HCT116 (cell line): ENCODE data around the gene FAM222B. TPM values are rescaled to one million over a fixed set of nuclear protein-coding genes. Genes with fewer than 3 reads are reported as not detected.

Experiments used
- ATAC-seq: fragments of 200-7000 bp; cut with Tn5 transposase; 2 replicates; pipeline ENCODE4 v1.9.1; 2020; ENCODE audit warnings: mild to moderate bottlenecking, moderate library complexity
- BruUV-seq: library from RNA; stranded (reverse); fragments of 400-500 nt; replicated peaks from 2 replicates; lab custom pipeline; 2021; lab: Mats Ljungman, UMichigan
- CTCF ChIA-PET: fragments of 300-600 bp; sonication (Branson Sonifier 250); formaldehyde crosslinking; loops from one replicate; lab custom pipeline; 2021; ENCODE audit warnings: antibody characterized with exemption; lab: Charles Lee
- POLR2A ChIA-PET: fragments of 300-600, 350-600 bp; sonication (Branson Sonifier 250); formaldehyde crosslinking; loops from one replicate; lab custom pipeline; 2021; ENCODE audit warnings: antibody characterized with exemption; lab: Charles Lee
- RAD21 ChIA-PET, 2 experiments: fragments of 300-600 bp; sonication (Branson Sonifier 250); formaldehyde crosslinking; loops; one replicate each; lab custom pipeline; 2023; ENCODE audit warnings: low total read pairs in 2 of 2; ENCODE audit not compliant: uncharacterized antibody in 2 of 2, unreplicated experiment in 2 of 2, low non-redundant PET in 1 of 2; lab: Charles Lee
- DNase-seq: peaks from one replicate; pipeline ENCODE4 v3.0.0-alpha.2; 2010; ENCODE audit warnings: low read depth, low spot score
- H2AFZ ChIP-seq: fragments of 200-600 bp; shearing (Covaris generic), sonication (generic); 2 replicates; pipeline ENCODE4 v1.6.1; 2017; ENCODE audit warnings: low read depth, mixed run types, mixed read lengths, antibody characterized with exemption, low read length; ENCODE audit not compliant: poor library complexity, severe bottlenecking
- H3K27ac ChIP-seq: 2 replicates; pipeline ENCODE4 v1.5.1; 2012; ENCODE audit warnings: low read depth, low read length
- H3K27me3 ChIP-seq: fragments of 200-600 bp; sonication (generic); 2 replicates; pipeline ENCODE4 v1.6.1; 2016; ENCODE audit warnings: mixed run types, low read length, mixed read lengths; ENCODE audit not compliant: insufficient read depth
- H3K36me3 ChIP-seq, 2 experiments: fragments of 200-500 bp in 1 of 2; fragments of 200-600 bp in 1 of 2; sonication (Bioruptor generic) in 1 of 2; sonication (generic) in 1 of 2; 2 replicates each; pipeline versions ENCODE4 v1.5.1 to v1.6.1; 2014 to 2016; ENCODE audit warnings: low read length in 2 of 2, inconsistent platforms in 1 of 2, mixed read lengths in 1 of 2, mixed run types in 1 of 2; ENCODE audit not compliant: insufficient read depth in 2 of 2, control insufficient read depth in 1 of 2
- H3K4me1 ChIP-seq, 2 experiments: fragments of 200-600 bp in 1 of 2; sonication (generic) in 1 of 2; 2 replicates each; pipeline versions ENCODE4 v1.5.1 to v1.6.1; 2012 to 2017; ENCODE audit warnings: low read length in 2 of 2, inconsistent platforms in 1 of 2, mild to moderate bottlenecking in 1 of 2, mixed read lengths in 1 of 2, mixed run types in 1 of 2, moderate library complexity in 1 of 2; ENCODE audit not compliant: insufficient read depth in 2 of 2, control insufficient read depth in 1 of 2
- H3K4me2 ChIP-seq: fragments of 200-600 bp; sonication (generic); 2 replicates; pipeline ENCODE4 v1.6.1; 2017; ENCODE audit warnings: mixed run types, low read length, mixed read lengths
- H3K4me3 ChIP-seq, 2 experiments: fragments of 200-600 bp in 1 of 2; sonication (generic) in 1 of 2; replicated peaks in 1 of 2; 2 replicates each; pipeline ENCODE4 v1.5.1; 2011 to 2016; ENCODE audit warnings: low read length in 2 of 2, control low read depth in 1 of 2, low read depth in 1 of 2, mild to moderate bottlenecking in 1 of 2, mixed read lengths in 1 of 2, mixed run types in 1 of 2
- H3K79me2 ChIP-seq: fragments of 200-600 bp; sonication (generic); 2 replicates; pipeline ENCODE4 v1.6.1; 2017; ENCODE audit warnings: mild to moderate bottlenecking, mixed run types, low read length, moderate library complexity, mixed read lengths; ENCODE audit not compliant: insufficient read depth
- H3K9ac ChIP-seq: fragments of 200-600 bp; sonication (generic); 2 replicates; pipeline ENCODE4 v1.6.1; 2016; ENCODE audit warnings: low read length, mixed read lengths
- H3K9me2 ChIP-seq: fragments of 200-600 bp; sonication (generic), shearing (Covaris generic); 2 replicates; pipeline ENCODE4 v1.6.1; 2017; ENCODE audit warnings: mixed run types, mild to moderate bottlenecking, moderate library complexity; ENCODE audit not compliant: insufficient read depth
- H3K9me3 ChIP-seq, 2 experiments: fragments of 200-500 bp in 1 of 2; fragments of 200-600 bp in 1 of 2; sonication (Bioruptor generic) in 1 of 2; sonication (generic) in 1 of 2; 2 replicates each; pipeline ENCODE4 v1.6.1; 2014 to 2017; ENCODE audit warnings: low read length in 2 of 2, mixed read lengths in 2 of 2, inconsistent platforms in 1 of 2, low read depth in 1 of 2, mild to moderate bottlenecking in 1 of 2, mixed run types in 1 of 2, moderate library complexity in 1 of 2; ENCODE audit not compliant: control insufficient read depth in 1 of 2, insufficient read depth in 1 of 2
- H4K20me1 ChIP-seq: fragments of 200-600 bp; sonication (generic), shearing (Covaris generic); 2 replicates; pipeline ENCODE4 v1.6.1; 2017; ENCODE audit warnings: mixed run types, mild to moderate bottlenecking, moderate library complexity; ENCODE audit not compliant: insufficient read depth
- CTCF ChIP-seq, 3 experiments: fragments of 200-600 bp in 1 of 3; sonication (generic) in 1 of 3; IDR thresholded peaks in 2 of 3; conservative IDR thresholded peaks in 1 of 3; 2 replicates each; pipeline ENCODE4 v1.5.1; 2012 to 2017; ENCODE audit warnings: low read depth in 2 of 3, low read length in 2 of 3, antibody characterized with exemption in 1 of 3, borderline replicate concordance in 1 of 3, control low read depth in 1 of 3, mild to moderate bottlenecking in 1 of 3, mixed read lengths in 1 of 3, mixed run types in 1 of 3, moderate library complexity in 1 of 3; ENCODE audit not compliant: insufficient read depth in 1 of 3
- EGR1 ChIP-seq: IDR thresholded peaks from 2 replicates; pipeline ENCODE4 v1.6.1; 2012; ENCODE audit warnings: low read depth
- JUND ChIP-seq: IDR thresholded peaks from 2 replicates; pipeline ENCODE4 v1.6.1; 2012
- MAX ChIP-seq: IDR thresholded peaks from 2 replicates; pipeline ENCODE4 v1.6.1; 2012
- POLR2A ChIP-seq: IDR thresholded peaks from 2 replicates; pipeline ENCODE4 v1.7.0; 2011; ENCODE audit warnings: borderline replicate concordance; ENCODE audit not compliant: insufficient read depth, insufficient read length; ENCODE audit errors: extremely low read depth
- RAD21 ChIP-seq: IDR thresholded peaks from 2 replicates; pipeline ENCODE4 v1.6.1; 2012; ENCODE audit warnings: low read depth, mild to moderate bottlenecking
- SIN3A ChIP-seq: IDR thresholded peaks from 2 replicates; pipeline ENCODE4 v1.6.1; 2012; ENCODE audit warnings: low read depth
- SRF ChIP-seq: IDR thresholded peaks from 2 replicates; pipeline ENCODE4 v1.6.1; 2012; ENCODE audit warnings: low read depth
- YY1 ChIP-seq: IDR thresholded peaks from 2 replicates; pipeline ENCODE4 v1.6.1; 2011; ENCODE audit warnings: low read length, low read depth, moderate library complexity, mild to moderate bottlenecking; ENCODE audit not compliant: insufficient replicate concordance; ENCODE audit errors: extremely low read depth
- intact Hi-C: fragments of 100-400 bp; cut with micrococcal nuclease; formaldehyde crosslinking; loops from 2 replicates; pipeline ENCODE4 v1.10.0; 2022
- total RNA-seq: library from RNA; stranded (reverse); gene quantifications from one replicate; pipeline ENCODE4 v1.2.1, GENCODE V29; 2021; ENCODE audit not compliant: unreplicated experiment

The FAM222B gene
- total RNA-seq, 1 experiment from 2014 or later, result 22.7 TPM

GRCh38 chr17:28720247-28720996, 122.2 kb downstream of the FAM222B start (continued):
- TF ChIP-seq CTCF (IDR thresholded peaks at IDR 0.05 in 2 of 3, conservative IDR thresholded peaks at IDR 0.05 in 1 of 3; ENCODE audit: borderline replicate concordance in 1 of 3, insufficient read depth in 1 of 3, low read depth in 2 of 3, low read length in 2 of 3) (peak in 1 of 3 experiments; percentile 6; a peak in 1 of 6 replicates), EGR1 (no peak), RAD21 (no peak), YY1 (no peak), JUND (no peak)

GRCh38 chr17:28719021-28719433, 123.6 kb downstream of the FAM222B start:
- peaks cover 43% of the 10 kb centered on the region for H3K79me2 ChIP-seq

More at GRCh38 chr17:28719021-28719433, 123.6 kb downstream of the FAM222B start:
- ChIA-PET POLR2A (interaction anchor here (0.6 to 2.6 kb wide), 27 partner anchors 8 to 405 kb away, joined by 3 to 42 read pairs (median 5); partner anchors contain the start of genes FAM222B, NEK8, PHF12 and PIGS), CTCF (interaction anchor here (0.7 to 1.3 kb wide), 9 partner anchors 8 to 398 kb away, joined by 3 to 13 read pairs (median 4); partner anchors contain the start of genes BLTP2, NEK8, PHF12 and PROCA1), RAD21 (no interaction called here)
- Histone ChIP-seq H3K27me3 (no peaks in the 10 kb centered on the region), H3K4me1 (peaks cover 33 to 45% of the 10 kb centered on the region in 2 experiments), H3K4me3 (peak overlapping the region; percentile 98 to 99), H3K9me2 (no peaks in the 10 kb centered on the region), H2AFZ (no peak overlapping the region), H3K9me3 (no peaks in the 10 kb centered on the region), H3K36me3 (peaks cover 22 to 36% of the 10 kb centered on the region in 2 experiments; a peak in 3 of 4 replicates), H4K20me1 (peaks cover 11% of the 10 kb centered on the region; the same call in 1 of the 2 replicates), H3K9ac (peak overlapping the region; percentile 99), H3K4me2 (peak overlapping the region; percentile 77), H3K27ac (peak overlapping the region; percentile 89)
- DNase-seq, result no peak
- BruUV-seq, result TSS peak; percentile 27
- no peak for TF ChIP-seq SIN3A
- no peak for TF ChIP-seq POLR2A
- no peak for TF ChIP-seq CTCF (IDR thresholded peaks at IDR 0.05 in 2 of 3, conservative IDR thresholded peaks at IDR 0.05 in 1 of 3; ENCODE audit: borderline replicate concordance in 1 of 3, insufficient read depth in 1 of 3, low read depth in 2 of 3, low read length in 2 of 3)
- no peak for TF ChIP-seq SRF
- TF ChIP-seq MAX, result no peak
- peak; percentile 30 for ATAC-seq
- intact Hi-C loops, result loop anchor here (2.0 kb wide), 1 partner anchor 234 kb away; no protein-coding TSS in a partner anchor
